Measurements from ENCODE around the gene ARPC5. TPM values are rescaled to one million over a fixed set of nuclear protein-coding genes. Genes with fewer than 3 reads are reported as not detected.
A peak's percentile ranks its signal among the peaks of the same experiment; 100 is the strongest.
"Not testable (repeated sequence)": the region's sequence is repeated elsewhere in the genome, so short reads cannot be mapped to it uniquely, and the experiment has no call there.

The ARPC5 gene
- total RNA-seq, 3 donors from 2014 or later (not counting 1 experiment from before 2014, with no cell fraction given): 103 to 120 (median 113) TPM

- TF ChIP-seq, protein P1, sequence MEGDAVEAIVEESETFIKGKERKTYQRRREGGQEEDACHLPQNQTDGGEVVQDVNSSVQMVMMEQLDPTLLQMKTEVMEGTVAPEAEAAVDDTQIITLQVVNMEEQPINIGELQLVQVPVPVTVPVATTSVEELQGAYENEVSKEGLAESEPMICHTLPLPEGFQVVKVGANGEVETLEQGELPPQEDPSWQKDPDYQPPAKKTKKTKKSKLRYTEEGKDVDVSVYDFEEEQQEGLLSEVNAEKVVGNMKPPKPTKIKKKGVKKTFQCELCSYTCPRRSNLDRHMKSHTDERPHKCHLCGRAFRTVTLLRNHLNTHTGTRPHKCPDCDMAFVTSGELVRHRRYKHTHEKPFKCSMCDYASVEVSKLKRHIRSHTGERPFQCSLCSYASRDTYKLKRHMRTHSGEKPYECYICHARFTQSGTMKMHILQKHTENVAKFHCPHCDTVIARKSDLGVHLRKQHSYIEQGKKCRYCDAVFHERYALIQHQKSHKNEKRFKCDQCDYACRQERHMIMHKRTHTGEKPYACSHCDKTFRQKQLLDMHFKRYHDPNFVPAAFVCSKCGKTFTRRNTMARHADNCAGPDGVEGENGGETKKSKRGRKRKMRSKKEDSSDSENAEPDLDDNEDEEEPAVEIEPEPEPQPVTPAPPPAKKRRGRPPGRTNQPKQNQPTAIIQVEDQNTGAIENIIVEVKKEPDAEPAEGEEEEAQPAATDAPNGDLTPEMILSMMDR (IDR thresholded peaks at IDR 0.05): no peak
Measured at GRCh38 chr1:183619781-183620180, 15.8 kb downstream of the ARPC5 start.

DNA sequence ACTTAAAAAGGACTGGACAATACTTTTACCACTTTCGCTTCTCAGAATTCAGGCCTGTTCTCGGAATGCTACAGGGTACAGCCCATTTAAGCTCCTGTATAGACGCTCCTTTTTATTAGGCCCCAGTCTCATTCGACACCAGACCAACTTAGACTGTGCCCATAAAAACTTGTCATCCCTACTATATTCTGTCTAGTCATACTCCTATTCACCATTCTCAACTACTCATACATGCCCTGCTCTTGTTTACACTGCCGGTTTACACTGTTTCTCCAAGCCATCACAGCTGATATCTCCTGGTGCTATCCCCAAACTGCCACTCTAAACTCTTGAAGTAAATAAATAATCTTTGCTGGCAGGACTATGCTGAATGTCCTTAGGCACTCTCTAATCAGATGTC, 17.4 kb downstream of the ARPC5 start:
- H3K36me3 ChIP-seq (ENCODE audit: control insufficient read depth, insufficient read depth, low read length); ATAC-seq; H3K27ac ChIP-seq (ENCODE audit: low read length); H3K4me3 ChIP-seq (ENCODE audit: low read length); H3K9me3 Mint-ChIP-seq; H3K27ac Mint-ChIP-seq; H3K4me1 ChIP-seq (ENCODE audit: control insufficient read depth, insufficient read depth, low read length); H3K4me3 Mint-ChIP-seq; DNase-seq; H3K27me3 Mint-ChIP-seq (ENCODE audit: low read depth in 2 of 2); H3K9me3 ChIP-seq (ENCODE audit: control insufficient read depth, insufficient read depth, low read length); H3K36me3 Mint-ChIP-seq; intact Hi-C loops (cut with micrococcal nuclease); H3K27me3 ChIP-seq (ENCODE audit: control insufficient read depth, insufficient read depth, low read length); H3K4me1 Mint-ChIP-seq: not testable (repeated sequence)
- 93% methylated on average over 4 of the region's 5 CpGs for WGBS (ENCODE audit: insufficient coverage)

More at GRCh38 chr1:183619781-183620180, 15.8 kb downstream of the ARPC5 start:
- Histone ChIP-seq H3K27me3 (ENCODE audit: control insufficient read depth, insufficient read depth, low read length) (no peaks in the 10 kb centered on the region), H3K36me3 (ENCODE audit: control insufficient read depth, insufficient read depth, low read length) (peaks cover 13% of the 10 kb centered on the region), H3K27ac (ENCODE audit: low read length) (no peak overlapping the region), H3K4me3 (ENCODE audit: low read length) (no peak overlapping the region), H3K9me3 (ENCODE audit: control insufficient read depth, insufficient read depth, low read length) (no peaks in the 10 kb centered on the region), H3K4me1 (ENCODE audit: control insufficient read depth, insufficient read depth, low read length) (no peaks in the 10 kb centered on the region)
- no peak for DNase-seq
- H3K9me3 Mint-ChIP-seq: no peaks in the 10 kb centered on the region
- peaks cover 10 to 13% of the 10 kb centered on the region in 2 donors for H3K4me1 Mint-ChIP-seq
- ATAC-seq: no peak
- no peak overlapping the region for H3K4me3 Mint-ChIP-seq
- peak overlapping the region in 1 of 2 donors; percentile 56 for H3K27ac Mint-ChIP-seq
- H3K36me3 Mint-ChIP-seq: peaks cover 5% of the 10 kb centered on the region
- intact Hi-C loops (cut with micrococcal nuclease): no loop called here
- peaks cover 0 to 2% of the 10 kb centered on the region in 2 donors for H3K27me3 Mint-ChIP-seq (ENCODE audit: low read depth in 2 of 2)
- WGBS (ENCODE audit: insufficient coverage): no CpG with 5 or more reads among the region's 1 CpG

DNA sequence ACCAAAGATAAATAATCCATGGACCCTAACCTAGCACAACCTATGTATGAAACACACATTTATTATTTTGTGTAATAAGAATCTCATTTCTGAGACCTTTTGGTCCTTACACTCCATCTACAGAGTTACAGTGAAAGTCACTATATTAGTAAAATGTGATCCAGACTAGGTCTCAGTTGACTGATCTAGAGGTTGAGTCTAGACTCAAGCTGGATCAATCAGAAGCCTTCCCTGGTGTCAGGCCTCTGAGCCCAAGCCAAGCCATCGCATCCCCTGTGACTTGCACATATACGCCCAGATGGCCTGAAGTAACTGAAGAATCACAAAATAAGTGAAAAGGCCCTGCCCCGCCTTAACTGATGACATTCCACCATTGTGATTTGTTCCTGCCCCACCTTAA, 22.6 kb downstream of the ARPC5 start:
- H3K4me3 ChIP-seq (ENCODE audit: low read length); H3K4me3 Mint-ChIP-seq; H3K27ac Mint-ChIP-seq; DNase-seq; H3K4me1 ChIP-seq (ENCODE audit: control insufficient read depth, insufficient read depth, low read length); H3K9me3 ChIP-seq (ENCODE audit: control insufficient read depth, insufficient read depth, low read length); H3K36me3 Mint-ChIP-seq; ATAC-seq; H3K27me3 ChIP-seq (ENCODE audit: control insufficient read depth, insufficient read depth, low read length); H3K9me3 Mint-ChIP-seq; intact Hi-C loops (cut with micrococcal nuclease); H3K27ac ChIP-seq (ENCODE audit: low read length); H3K27me3 Mint-ChIP-seq (ENCODE audit: low read depth in 2 of 2); H3K36me3 ChIP-seq (ENCODE audit: control insufficient read depth, insufficient read depth, low read length); H3K4me1 Mint-ChIP-seq: not testable (repeated sequence)
- no CpG with 5 or more reads among the region's 3 CpGs for WGBS (ENCODE audit: insufficient coverage)

DNA sequence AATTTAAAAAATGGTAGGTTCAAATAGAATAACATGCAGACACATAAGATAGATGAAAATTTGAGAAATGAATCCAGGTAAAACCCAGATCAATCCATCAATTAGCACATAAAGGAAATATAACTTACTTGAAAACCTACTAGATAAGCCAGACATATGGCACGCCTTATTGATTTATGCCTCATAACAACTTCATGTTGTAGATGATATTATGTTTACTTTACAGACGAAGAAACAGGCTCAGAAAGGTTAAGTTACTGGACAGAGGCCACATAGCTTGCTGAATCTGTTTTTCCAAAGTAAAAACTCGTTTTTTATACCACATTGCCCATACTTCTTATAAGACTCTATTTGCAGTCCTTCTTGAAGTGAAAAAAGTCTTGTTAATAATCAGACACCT, 23.2 kb downstream of the ARPC5 start:
- 67% methylated on average over 1 of the region's 3 CpGs for WGBS (ENCODE audit: insufficient coverage)
- DNase-seq: no peak
- Mint-ChIP-seq H3K27me3 (ENCODE audit: low read depth in 2 of 2) (peaks cover 0 to 8% of the 10 kb centered on the region in 2 donors), H3K27ac (no peak overlapping the region), H3K4me3 (no peak overlapping the region), H3K4me1 (no peaks in the 10 kb centered on the region), H3K9me3 (no peaks in the 10 kb centered on the region), H3K36me3 (no peaks in the 10 kb centered on the region)
- no peak overlapping the region for H3K4me3 ChIP-seq (ENCODE audit: low read length)
- ATAC-seq: no peak
- no peaks in the 10 kb centered on the region for H3K36me3 ChIP-seq (ENCODE audit: control insufficient read depth, insufficient read depth, low read length)
- TF ChIP-seq, protein P1 (IDR thresholded peaks at IDR 0.05): no peak
- no peaks in the 10 kb centered on the region for H3K9me3 ChIP-seq (ENCODE audit: control insufficient read depth, insufficient read depth, low read length)
- no peaks in the 10 kb centered on the region for H3K27me3 ChIP-seq (ENCODE audit: control insufficient read depth, insufficient read depth, low read length)
- H3K27ac ChIP-seq (ENCODE audit: low read length): no peak overlapping the region
- H3K4me1 ChIP-seq (ENCODE audit: control insufficient read depth, insufficient read depth, low read length): no peaks in the 10 kb centered on the region
- intact Hi-C loops (cut with micrococcal nuclease): no loop called here

Data from natural killer cell (primary cell).